HG02763 (cell line): ENCODE results near the gene GZMM.

Experiments
- ATAC-seq: cut with Tn5 transposase; IDR thresholded peaks from one replicate; pipeline ENCODE4 v1.9.1; 2021; ENCODE audit warnings: mild to moderate bottlenecking, moderate library complexity; ENCODE audit not compliant: unreplicated experiment

GZMM gene

DNA sequence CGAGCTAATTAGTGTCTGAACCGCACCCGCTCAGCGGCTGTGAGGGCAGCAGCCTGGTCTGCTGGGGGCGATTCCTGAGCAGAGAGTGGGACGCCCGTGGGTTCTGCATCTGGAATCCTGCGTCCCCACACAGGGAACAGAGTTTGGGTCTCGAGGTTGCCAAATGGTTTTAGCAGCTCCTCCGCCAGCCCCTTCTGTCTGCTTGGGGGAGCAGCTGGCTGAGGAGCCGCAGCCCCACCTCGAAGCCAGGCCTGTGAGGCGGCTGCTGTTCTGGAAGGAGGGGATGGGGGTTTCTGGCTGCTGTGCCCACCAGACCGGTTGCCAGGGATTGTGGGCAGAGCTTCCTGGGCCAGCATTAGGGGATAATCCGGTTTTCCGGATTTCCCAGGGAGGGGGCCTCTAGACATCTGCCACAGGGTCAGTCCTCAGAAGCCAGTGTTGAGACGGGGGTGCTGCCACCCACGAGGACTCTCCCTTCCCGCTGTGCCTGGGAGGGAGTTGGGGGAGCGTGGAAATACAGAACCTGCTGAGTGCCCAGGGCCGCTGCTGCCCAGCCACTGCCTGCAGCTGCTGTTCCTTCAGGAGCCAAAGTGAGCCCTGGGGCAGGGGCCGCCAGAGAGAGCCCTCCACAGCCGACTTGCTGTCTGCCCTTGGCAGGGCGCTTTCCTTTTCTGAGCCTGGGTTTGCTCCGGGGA is 10.3 kb upstream of the GZMM start:
- ATAC-seq = no peak

GRCh38 chr19:534088-534487 is 9.8 kb upstream of the GZMM start:
- no peak for ATAC-seq

- ATAC-seq = no peak
Observed at GRCh38 chr19:535017-535835, 8.6 kb upstream of the GZMM start.

- no peak for ATAC-seq
Observed at GRCh38 chr19:536031-536880, 7.6 kb upstream of the GZMM start.

DNA sequence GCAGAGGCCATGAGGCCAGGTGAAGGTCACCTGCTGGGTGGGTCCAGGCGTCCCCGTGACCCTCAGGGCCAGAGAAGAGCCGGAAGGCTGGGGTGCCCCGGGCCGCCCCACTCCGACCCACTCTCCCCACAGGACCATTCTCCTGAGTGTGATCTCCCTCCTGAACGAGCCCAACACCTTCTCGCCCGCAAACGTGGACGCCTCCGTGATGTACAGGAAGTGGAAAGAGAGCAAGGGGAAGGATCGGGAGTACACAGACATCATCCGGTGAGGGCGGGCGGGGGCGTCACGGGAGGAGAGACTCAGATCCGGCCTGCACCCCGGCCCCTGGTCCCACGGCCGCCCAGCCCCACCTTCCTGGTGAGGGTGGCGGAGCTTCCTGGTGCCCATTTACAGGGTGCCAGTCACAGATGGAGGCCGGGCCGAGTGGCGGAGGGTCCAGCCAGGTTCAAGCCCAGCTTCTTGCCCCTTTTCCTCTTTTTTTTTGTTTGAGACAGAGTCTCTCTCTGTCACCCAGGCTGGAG is 6.9 kb upstream of the GZMM start:
- no peak for ATAC-seq

DNA sequence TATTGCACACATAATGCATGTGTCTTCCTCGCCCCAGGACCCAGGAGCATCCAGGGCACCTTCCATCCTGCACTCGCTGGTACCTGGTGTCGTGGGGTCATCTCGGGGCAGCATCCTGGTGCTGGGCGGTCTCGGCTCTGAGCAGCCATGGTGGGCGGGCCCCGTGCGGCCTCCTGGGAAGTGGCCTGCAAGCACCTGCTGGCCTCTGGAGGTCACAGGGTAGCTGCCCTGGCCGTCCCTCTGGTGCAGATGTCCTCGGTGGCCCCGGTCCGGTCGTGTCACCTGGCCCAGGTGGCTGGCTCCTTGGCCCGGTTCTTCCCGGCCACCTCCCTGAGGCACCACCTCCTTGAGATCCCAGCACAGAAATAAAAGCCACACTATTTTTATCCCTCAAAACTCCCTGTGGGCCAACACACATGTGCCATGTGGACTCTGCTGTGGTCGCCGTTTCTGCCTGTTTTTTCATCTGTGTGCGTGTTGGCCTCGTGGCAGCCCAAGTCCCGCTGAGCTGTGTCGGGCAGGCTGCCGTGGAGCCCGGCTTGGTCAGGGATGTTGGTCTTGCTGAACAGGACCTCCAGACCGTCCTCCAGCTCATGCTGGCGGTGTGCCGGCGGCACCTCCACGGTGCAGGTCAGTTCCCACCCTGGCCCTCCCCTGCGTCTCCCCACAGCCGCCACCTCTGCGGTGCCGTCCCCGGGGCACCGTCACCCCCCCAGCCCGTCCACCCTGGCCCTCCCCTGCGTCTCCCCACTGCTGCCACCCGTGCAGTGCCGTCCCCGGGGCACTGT is 5.0 kb upstream of the GZMM start:
- ATAC-seq = no peak

DNA sequence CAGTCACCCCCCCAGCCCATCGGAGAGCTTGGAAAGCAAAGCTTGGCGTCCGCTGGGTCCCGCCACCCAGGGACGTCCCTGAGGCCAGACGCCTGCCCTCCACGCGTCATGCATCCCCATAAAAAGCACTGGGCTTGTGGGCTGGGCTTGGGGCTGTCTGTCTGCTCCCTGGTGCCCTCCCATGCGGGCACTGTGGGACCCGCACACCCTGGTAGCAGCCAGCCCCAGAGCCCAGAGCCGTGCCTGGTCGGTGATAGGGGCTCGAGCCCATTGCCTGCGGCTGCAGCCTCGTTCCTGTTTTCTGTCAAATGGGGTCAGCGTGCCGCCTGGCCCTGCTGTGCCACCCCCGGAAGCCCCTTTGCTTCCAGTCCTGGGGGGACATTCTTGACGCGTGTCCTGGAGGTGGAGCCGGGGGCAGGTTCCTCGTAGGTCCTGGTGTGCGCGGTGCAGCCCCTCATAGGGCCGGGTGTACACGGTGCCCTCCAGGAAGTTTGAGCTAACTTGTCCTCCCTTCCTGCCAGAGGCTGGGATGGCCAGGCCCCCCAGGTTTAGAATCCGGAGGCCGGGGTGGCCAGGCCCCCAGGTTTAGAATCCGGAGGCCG is 4.3 kb upstream of the GZMM start:
- ATAC-seq = no peak

DNA sequence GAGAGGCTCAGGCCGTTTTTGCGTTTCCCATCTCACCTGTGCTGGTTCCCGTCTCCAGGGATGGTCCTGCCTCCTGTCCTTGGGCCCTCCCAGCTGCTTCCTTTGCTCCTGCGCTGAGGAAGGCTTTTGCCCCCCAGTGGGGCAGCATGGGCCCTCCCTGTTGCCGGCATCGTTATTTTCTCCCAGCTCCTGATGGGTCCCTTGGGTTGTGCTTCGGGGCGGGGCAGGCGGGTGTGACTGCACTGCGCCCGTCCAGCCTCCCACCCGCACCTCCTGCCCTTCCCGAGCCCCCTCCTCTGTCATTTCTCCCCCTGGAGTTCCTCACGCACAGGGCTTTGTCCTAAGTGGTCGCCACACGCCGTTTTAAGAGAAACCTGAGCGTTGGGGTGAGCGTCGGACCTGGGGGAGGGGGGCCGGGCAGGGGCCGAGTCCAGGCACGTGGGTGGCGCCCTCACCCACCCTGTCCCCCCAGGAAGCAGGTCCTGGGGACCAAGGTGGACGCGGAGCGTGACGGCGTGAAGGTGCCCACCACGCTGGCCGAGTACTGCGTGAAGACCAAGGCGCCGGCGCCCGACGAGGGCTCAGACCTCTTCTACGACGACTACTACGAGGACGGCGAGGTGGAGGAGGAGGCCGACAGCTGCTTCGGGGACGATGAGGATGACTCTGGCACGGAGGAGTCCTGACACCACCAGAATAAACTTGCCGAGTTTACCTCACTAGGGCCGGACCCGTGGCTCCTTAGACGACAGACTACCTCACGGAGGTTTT is 2.8 kb upstream of the GZMM start:
- ATAC-seq = no peak

- ATAC-seq = no peak
Observed at GRCh38 chr19:541699-542098, 2.2 kb upstream of the GZMM start.

- no peak for ATAC-seq
Observed at GRCh38 chr19:542173-542866, 1.5 kb upstream of the GZMM start.

GRCh38 chr19:547117-547516 is 3.3 kb downstream of the GZMM start:
- no peak for ATAC-seq

- ATAC-seq = no peak
Observed at GRCh38 chr19:547836-548720, 4.2 kb downstream of the GZMM start.

DNA sequence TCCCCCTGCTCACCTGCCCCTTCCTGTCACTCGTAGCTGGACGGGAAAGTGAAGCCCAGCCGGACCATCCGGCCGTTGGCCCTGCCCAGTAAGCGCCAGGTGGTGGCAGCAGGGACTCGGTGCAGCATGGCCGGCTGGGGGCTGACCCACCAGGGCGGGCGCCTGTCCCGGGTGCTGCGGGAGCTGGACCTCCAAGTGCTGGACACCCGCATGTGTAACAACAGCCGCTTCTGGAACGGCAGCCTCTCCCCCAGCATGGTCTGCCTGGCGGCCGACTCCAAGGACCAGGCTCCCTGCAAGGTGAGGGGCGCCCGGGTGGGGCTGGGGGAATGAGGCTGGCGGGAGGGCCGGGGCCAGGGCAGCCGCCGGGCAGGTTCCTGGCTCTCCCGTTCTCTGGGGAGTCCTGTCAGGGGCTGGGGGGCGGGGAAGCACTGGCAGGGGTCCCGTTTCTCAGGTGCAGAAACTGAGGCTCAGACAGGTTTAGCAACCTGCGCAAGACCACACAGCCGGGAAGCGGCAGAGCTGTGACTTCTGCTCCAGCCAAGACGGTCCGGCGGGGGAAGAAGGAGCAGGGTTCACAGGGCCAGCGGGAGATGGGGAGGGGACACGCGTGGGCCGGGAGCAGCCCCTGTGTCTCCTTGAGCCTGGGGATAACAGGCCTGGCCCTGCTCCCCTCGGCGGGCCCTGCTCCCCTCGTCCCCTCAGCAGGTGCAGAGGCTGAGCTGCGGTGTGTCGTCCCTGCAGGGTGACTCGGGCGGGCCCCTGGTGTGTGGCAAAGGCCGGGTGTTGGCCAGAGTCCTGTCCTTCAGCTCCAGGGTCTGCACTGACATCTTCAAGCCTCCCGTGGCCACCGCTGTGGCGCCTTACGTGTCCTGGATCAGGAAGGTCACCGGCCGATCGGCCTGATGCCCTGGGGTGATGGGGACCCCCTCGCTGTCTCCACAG is 5.3 kb downstream of the GZMM start:
- ATAC-seq = no peak

DNA sequence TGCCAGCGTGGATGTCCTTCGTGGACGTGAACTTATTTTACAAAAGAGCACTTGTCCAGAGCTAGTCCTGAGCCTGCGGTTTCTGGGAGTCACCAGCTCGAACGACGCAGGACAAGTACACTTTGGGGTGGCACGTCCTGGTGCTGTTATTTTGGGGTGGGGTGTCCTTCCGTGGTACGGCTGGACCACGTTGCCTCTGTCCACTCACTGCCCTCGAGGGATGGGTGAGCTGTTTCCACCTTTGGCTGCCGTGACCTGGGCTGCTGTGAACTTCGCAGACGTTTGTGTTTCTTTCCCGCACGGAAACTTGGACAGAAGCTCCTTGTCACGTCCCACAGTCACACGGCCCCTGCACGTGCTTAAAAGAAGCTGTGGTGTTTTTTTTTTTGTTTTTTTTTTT is 11.0 kb downstream of the GZMM start:
- no peak for ATAC-seq

DNA sequence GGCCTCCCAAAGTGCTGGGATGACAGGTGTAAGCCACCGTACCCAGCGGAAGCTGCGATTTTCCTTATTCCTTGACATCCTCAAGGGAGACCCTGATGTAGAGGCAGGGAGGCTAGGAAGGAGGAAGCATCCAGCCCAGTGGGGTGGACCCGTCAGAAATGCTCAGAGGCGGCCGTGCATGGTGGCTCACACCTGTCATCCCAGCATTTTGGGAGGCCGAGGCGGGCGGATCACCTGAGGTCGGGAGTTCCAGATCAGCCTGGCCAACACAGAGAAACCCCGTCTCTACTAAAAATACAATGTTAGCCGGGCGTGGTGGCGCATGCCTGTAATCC is 11.6 kb downstream of the GZMM start:
- no peak for ATAC-seq

DNA sequence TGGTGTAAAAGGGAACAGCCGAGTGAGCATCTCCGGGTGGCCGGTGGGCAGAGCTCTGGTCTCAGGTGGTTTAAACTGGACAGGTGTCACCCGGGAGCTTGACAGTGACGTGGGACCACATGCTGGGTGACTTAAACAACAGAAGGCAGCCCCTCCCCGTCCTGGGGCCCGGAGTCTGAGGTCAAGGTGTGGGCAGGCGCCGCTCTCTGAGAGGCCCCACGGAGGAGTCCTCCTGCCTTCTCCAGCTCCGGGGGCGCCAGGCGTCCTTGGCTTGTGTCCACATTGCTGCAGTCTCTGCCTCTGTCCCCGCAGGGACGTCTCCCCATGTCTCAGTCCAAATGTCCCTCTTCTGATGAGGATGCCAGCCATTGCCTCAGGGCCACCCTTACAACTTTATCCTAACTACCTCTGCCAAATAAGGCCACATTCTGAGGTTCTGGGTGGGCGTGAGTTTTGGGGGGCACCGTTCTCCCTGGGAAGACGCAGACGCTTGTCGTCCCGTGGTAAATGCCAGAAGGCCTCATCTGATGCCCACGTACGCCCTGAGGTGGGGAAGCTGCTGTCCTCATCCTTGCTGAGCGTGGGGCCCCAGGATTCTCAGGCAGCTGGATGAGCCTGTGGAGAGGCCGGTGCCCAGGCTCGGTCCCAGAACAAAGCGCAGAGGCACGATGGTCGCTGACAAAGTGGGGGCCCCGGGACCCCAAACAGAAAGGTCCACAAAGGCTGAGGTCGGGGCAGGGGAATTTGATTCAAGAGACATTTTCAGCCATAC is 12.9 kb downstream of the GZMM start:
- ATAC-seq = no peak
